Neural cell (in vitro differentiated cells): ENCODE measurements around the gene UBAC2. TPM values are rescaled to one million over a fixed set of nuclear protein-coding genes. Genes with fewer than 3 reads are reported as not detected.

Experiments used
- H2AFZ ChIP-seq: fragments of 200-600, 300-800 bp; sonication (generic), shearing (Covaris generic); 2 replicates; pipeline ENCODE4 v1.6.0; 2014; ENCODE audit warnings: low read depth, mild to moderate bottlenecking, antibody characterized with exemption, low read length, moderate library complexity
- H3F3A ChIP-seq: fragments of 200-600 bp; shearing (Covaris generic); 2 replicates; pipeline ENCODE4 v1.6.1; 2016; ENCODE audit warnings: mild to moderate bottlenecking, moderate library complexity, mixed read lengths, antibody characterized with exemption, low read length; ENCODE audit not compliant: insufficient read depth, poor library complexity, severe bottlenecking
- H3K27ac ChIP-seq: fragments of 200-600, 300-800 bp; sonication (generic), shearing (Covaris generic); 2 replicates; pipeline ENCODE4 v1.5.1; 2014; ENCODE audit warnings: mild to moderate bottlenecking, low read length, moderate library complexity
- H3K27me3 ChIP-seq: fragments of 300-800, 200-600 bp; sonication (generic), shearing (Covaris generic); 2 replicates; pipeline ENCODE4 v1.6.0; 2014; ENCODE audit warnings: mild to moderate bottlenecking, low read depth, low read length, moderate library complexity; ENCODE audit not compliant: insufficient read depth
- H3K36me3 ChIP-seq: fragments of 300-800, 200-600 bp; sonication (generic), shearing (Covaris generic); 2 replicates; pipeline ENCODE4 v1.5.1; 2014; ENCODE audit warnings: mild to moderate bottlenecking, antibody characterized with exemption, low read length, moderate library complexity; ENCODE audit not compliant: insufficient read depth
- H3K4me2 ChIP-seq: fragments of 300-800, 200-600 bp; sonication (generic), shearing (Covaris generic); 2 replicates; pipeline ENCODE4 v1.6.0; 2014; ENCODE audit warnings: mild to moderate bottlenecking, low read length
- H3K4me3 ChIP-seq: fragments of 300-800, 200-600 bp; sonication (generic), shearing (Covaris generic); 2 replicates; pipeline ENCODE4 v1.5.1; 2014; ENCODE audit warnings: mild to moderate bottlenecking, low read length, moderate library complexity
- H3K79me2 ChIP-seq: fragments of 200-600 bp; shearing (Covaris generic); replicated peaks from 2 replicates; pipeline ENCODE4 v1.6.0; 2014; ENCODE audit warnings: mild to moderate bottlenecking, low read length, moderate library complexity; ENCODE audit not compliant: insufficient read depth
- H3K9ac ChIP-seq: fragments of 300-800, 200-600 bp; sonication (generic), shearing (Covaris generic); 2 replicates; pipeline ENCODE4 v1.6.1; 2016; ENCODE audit warnings: mild to moderate bottlenecking, low read length, mixed read lengths
- H3K9me2 ChIP-seq: fragments of 200-600 bp; shearing (Covaris generic); 2 replicates; pipeline ENCODE4 v1.6.1; 2016; ENCODE audit warnings: mild to moderate bottlenecking, low read length, mixed read lengths; ENCODE audit not compliant: insufficient read depth
- H3K9me3 ChIP-seq: fragments of 200-600, 300-800 bp; sonication (generic), shearing (Covaris generic); 2 replicates; pipeline ENCODE4 v1.6.1; 2016; ENCODE audit warnings: mild to moderate bottlenecking, mixed run types, low read length, moderate library complexity, mixed read lengths
- H4K20me1 ChIP-seq: fragments of 200-600 bp; shearing (Covaris generic); 2 replicates; pipeline ENCODE4 v1.6.1; 2016; ENCODE audit warnings: mild to moderate bottlenecking, mixed run types; ENCODE audit not compliant: insufficient read depth
- EP300 ChIP-seq: fragments of 450-650 bp; conservative IDR thresholded peaks from 2 replicates; pipeline ENCODE4 v1.6.1; 2014; ENCODE audit warnings: antibody characterized with exemption, mild to moderate bottlenecking, moderate library complexity; ENCODE audit not compliant: poor library complexity, severe bottlenecking
- EZH2 ChIP-seq: fragments of 200-600, 300-800 bp; shearing (Covaris generic), sonication (generic); IDR thresholded peaks from 2 replicates; pipeline ENCODE4 v1.6.1; 2014; ENCODE audit warnings: antibody characterized with exemption, low read length, borderline replicate concordance, mild to moderate bottlenecking; ENCODE audit not compliant: insufficient read depth, poor library complexity, severe bottlenecking
- MXI1 ChIP-seq: fragments of 450-650 bp; conservative IDR thresholded peaks from 2 replicates; pipeline ENCODE4 v1.6.1; 2014; ENCODE audit warnings: antibody characterized with exemption, mild to moderate bottlenecking; ENCODE audit not compliant: poor library complexity, severe bottlenecking
- POLR2AphosphoS5 ChIP-seq: IDR thresholded peaks from 2 replicates; pipeline ENCODE4 v1.6.1; 2012
- RAD21 ChIP-seq: fragments of 450-650 bp; conservative IDR thresholded peaks from 2 replicates; pipeline ENCODE4 v1.6.1; 2014; ENCODE audit warnings: antibody characterized with exemption, mild to moderate bottlenecking, moderate library complexity
- SMC3 ChIP-seq: fragments of 450-650 bp; conservative IDR thresholded peaks from 2 replicates; pipeline ENCODE4 v1.6.1; 2014; ENCODE audit warnings: antibody characterized with exemption, mild to moderate bottlenecking, moderate library complexity; ENCODE audit not compliant: poor library complexity
- TAF1 ChIP-seq: IDR thresholded peaks from 2 replicates; pipeline ENCODE4 v1.6.1; 2012; ENCODE audit warnings: low read depth
- polyA plus RNA-seq: library from polyadenylated mRNA; depleted of rRNA; stranded (reverse); fragments of >200 nt; gene quantifications from 2 replicates; pipeline ENCODE4 v1.2.3, GENCODE V29; 2014
- TF ChIP-seq, protein P1 (sequence below): IDR thresholded peaks from 2 replicates; pipeline ENCODE4 v1.6.1; 2012; ENCODE audit warnings: borderline replicate concordance
- TF ChIP-seq, protein P2 (sequence below): fragments of 450-650 bp; IDR thresholded peaks from 2 replicates; pipeline ENCODE4 v1.5.1; 2014; ENCODE audit warnings: antibody characterized with exemption, mild to moderate bottlenecking, moderate library complexity; ENCODE audit not compliant: poor library complexity, severe bottlenecking

Gene UBAC2
- polyA plus RNA-seq, 1 donor from 2014 or later: 56.9 TPM

DNA sequence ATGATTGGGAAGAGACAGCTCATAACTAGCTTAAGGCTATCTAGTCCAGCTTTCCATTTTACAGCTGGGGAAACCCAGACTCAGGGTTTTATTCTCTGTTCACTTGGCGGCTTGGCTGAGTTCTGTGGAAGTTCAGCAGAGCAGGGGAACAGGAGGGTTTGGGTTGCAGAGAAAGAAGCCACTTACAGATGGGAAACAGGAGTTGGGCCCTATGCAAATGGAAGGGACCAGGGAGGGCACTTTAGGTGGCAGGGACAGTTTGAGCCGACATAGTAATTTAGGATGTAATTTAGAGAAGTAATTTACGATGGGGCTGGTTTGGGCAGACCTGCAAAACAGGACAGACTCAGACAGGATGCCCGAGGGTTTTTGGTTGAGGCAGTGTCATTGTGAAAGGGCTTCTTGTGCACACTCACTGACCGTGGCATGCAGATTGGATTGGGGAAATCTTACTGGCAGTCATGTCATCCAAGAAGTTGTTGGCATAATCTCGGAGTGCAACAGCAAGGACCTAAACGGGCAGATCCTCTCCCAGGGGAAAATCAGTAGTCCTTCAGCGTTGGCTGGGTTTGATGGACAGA is 153.8 kb downstream of the UBAC2 start:
- no peak overlapping the region for H3K27ac ChIP-seq
- H2AFZ ChIP-seq: no peak overlapping the region
- TF ChIP-seq SMC3: no peak
- TF ChIP-seq MXI1: no peak
- H4K20me1 ChIP-seq: no peaks in the 10 kb centered on the region
- no peaks in the 10 kb centered on the region for H3K9me2 ChIP-seq
- H3K27me3 ChIP-seq: no peaks in the 10 kb centered on the region
- no peaks in the 10 kb centered on the region for H3F3A ChIP-seq
- no peaks in the 10 kb centered on the region for H3K9me3 ChIP-seq
- no peak overlapping the region for H3K9ac ChIP-seq
- no peak overlapping the region for H3K4me3 ChIP-seq
- no peaks in the 10 kb centered on the region for H3K79me2 ChIP-seq
- no peak overlapping the region for H3K4me2 ChIP-seq
- H3K36me3 ChIP-seq: no peaks in the 10 kb centered on the region

DNA sequence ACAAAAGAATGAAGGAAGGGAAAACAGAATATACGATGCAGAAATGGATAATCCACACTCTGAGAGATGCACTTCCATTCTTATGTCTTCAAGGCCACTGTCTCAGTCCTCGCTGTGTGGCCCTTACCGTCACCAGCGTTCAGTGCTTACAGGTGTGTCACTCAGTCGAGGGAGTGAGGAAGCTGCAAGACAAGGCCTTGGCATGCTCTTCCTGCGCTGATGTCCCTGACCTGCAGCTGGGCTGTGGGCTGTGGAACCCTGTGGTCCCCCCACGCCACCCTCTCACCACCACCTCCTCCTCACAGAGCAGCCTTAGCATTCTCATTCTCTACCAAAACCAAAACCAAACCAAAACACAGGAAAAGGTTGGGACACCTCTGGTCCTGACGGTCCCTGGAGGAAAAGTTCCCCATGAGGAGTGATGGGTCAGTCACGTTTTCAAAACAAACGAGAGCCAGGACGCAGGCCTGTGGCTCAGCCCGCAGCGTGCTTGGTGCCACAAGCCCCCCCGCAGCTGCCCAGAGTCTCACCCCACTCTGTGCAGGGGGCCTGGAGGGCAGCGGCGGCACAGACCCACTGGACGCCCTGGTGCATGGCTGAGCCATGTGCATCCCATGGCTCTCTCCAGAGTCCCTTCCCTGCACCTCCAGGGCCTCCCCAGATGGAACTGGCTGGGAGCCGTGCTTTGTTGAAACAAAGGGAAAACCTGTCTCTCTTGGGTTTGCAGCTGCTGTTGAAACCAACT is 154.8 kb downstream of the UBAC2 start:
- no peak overlapping the region for H3K27ac ChIP-seq
- no peaks in the 10 kb centered on the region for H4K20me1 ChIP-seq
- no peak overlapping the region for H3K4me2 ChIP-seq
- H3K79me2 ChIP-seq: no peaks in the 10 kb centered on the region
- no peak overlapping the region for H2AFZ ChIP-seq
- no peak overlapping the region for H3K9ac ChIP-seq
- H3K9me2 ChIP-seq: no peaks in the 10 kb centered on the region
- H3K4me3 ChIP-seq: no peak overlapping the region
- H3K36me3 ChIP-seq: no peaks in the 10 kb centered on the region
- H3F3A ChIP-seq: no peaks in the 10 kb centered on the region
- H3K27me3 ChIP-seq: no peaks in the 10 kb centered on the region
- no peaks in the 10 kb centered on the region for H3K9me3 ChIP-seq
- TF ChIP-seq EZH2 (no peak), POLR2AphosphoS5 (no peak), SMC3 (no peak)
- TF ChIP-seq, protein P1, sequence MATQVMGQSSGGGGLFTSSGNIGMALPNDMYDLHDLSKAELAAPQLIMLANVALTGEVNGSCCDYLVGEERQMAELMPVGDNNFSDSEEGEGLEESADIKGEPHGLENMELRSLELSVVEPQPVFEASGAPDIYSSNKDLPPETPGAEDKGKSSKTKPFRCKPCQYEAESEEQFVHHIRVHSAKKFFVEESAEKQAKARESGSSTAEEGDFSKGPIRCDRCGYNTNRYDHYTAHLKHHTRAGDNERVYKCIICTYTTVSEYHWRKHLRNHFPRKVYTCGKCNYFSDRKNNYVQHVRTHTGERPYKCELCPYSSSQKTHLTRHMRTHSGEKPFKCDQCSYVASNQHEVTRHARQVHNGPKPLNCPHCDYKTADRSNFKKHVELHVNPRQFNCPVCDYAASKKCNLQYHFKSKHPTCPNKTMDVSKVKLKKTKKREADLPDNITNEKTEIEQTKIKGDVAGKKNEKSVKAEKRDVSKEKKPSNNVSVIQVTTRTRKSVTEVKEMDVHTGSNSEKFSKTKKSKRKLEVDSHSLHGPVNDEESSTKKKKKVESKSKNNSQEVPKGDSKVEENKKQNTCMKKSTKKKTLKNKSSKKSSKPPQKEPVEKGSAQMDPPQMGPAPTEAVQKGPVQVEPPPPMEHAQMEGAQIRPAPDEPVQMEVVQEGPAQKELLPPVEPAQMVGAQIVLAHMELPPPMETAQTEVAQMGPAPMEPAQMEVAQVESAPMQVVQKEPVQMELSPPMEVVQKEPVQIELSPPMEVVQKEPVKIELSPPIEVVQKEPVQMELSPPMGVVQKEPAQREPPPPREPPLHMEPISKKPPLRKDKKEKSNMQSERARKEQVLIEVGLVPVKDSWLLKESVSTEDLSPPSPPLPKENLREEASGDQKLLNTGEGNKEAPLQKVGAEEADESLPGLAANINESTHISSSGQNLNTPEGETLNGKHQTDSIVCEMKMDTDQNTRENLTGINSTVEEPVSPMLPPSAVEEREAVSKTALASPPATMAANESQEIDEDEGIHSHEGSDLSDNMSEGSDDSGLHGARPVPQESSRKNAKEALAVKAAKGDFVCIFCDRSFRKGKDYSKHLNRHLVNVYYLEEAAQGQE: no peak

DNA sequence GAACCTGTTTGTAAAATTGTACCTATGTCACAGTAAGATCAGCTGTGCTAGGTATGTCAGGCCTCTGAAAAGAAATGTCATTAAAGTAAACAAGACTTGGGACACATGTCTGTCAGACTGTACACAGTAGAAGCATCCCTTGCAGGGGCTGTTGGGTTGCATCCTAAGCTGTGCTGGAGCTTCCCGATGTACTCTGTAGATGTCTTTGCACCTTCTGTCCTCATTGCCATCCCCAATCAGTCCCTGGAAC is 155.3 kb downstream of the UBAC2 start:
- no peak overlapping the region for H3K9ac ChIP-seq
- no peaks in the 10 kb centered on the region for H4K20me1 ChIP-seq
- no peaks in the 10 kb centered on the region for H3K79me2 ChIP-seq
- H3K27ac ChIP-seq: no peak overlapping the region
- H3K36me3 ChIP-seq: no peaks in the 10 kb centered on the region
- no peak overlapping the region for H3K4me2 ChIP-seq
- no peaks in the 10 kb centered on the region for H3K9me3 ChIP-seq
- no peaks in the 10 kb centered on the region for H3K27me3 ChIP-seq
- H3K9me2 ChIP-seq: no peaks in the 10 kb centered on the region
- no peak overlapping the region for H3K4me3 ChIP-seq
- no peaks in the 10 kb centered on the region for H3F3A ChIP-seq
- no peak overlapping the region for H2AFZ ChIP-seq
- TF ChIP-seq, protein P2, sequence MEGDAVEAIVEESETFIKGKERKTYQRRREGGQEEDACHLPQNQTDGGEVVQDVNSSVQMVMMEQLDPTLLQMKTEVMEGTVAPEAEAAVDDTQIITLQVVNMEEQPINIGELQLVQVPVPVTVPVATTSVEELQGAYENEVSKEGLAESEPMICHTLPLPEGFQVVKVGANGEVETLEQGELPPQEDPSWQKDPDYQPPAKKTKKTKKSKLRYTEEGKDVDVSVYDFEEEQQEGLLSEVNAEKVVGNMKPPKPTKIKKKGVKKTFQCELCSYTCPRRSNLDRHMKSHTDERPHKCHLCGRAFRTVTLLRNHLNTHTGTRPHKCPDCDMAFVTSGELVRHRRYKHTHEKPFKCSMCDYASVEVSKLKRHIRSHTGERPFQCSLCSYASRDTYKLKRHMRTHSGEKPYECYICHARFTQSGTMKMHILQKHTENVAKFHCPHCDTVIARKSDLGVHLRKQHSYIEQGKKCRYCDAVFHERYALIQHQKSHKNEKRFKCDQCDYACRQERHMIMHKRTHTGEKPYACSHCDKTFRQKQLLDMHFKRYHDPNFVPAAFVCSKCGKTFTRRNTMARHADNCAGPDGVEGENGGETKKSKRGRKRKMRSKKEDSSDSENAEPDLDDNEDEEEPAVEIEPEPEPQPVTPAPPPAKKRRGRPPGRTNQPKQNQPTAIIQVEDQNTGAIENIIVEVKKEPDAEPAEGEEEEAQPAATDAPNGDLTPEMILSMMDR: no peak
- TF ChIP-seq, protein P1: no peak
- TF ChIP-seq MXI1: no peak
- no peak for TF ChIP-seq EP300
- TF ChIP-seq EZH2: no peak
- no peak for TF ChIP-seq RAD21
- TF ChIP-seq TAF1: no peak
- no peak for TF ChIP-seq POLR2AphosphoS5
- TF ChIP-seq SMC3: no peak
